Measurements from ENCODE around the gene ZBTB14. TPM values are rescaled to one million over a fixed set of nuclear protein-coding genes. Genes with fewer than 3 reads are reported as not detected.

Gene ZBTB14
- total RNA-seq, 1 experiment from 2014 or later = 15.1 TPM

GRCh38 chr18:5268874-5269273, 26.7 kb downstream of the ZBTB14 start:
- no peak for DNase-seq
- H3K4me3 ChIP-seq (ENCODE audit: insufficient read depth, low read depth, low read length) = no peak overlapping the region
- H3K27me3 ChIP-seq (ENCODE audit: control insufficient read depth, insufficient read depth, low read length) = no peaks in the 10 kb centered on the region
- no peaks in the 10 kb centered on the region for H3K36me3 ChIP-seq (replicated peaks; ENCODE audit: control insufficient read depth, insufficient read depth, low read length)

GRCh38 chr18:5266721-5267120, 28.8 kb downstream of the ZBTB14 start:
- H3K36me3 ChIP-seq (replicated peaks; ENCODE audit: control insufficient read depth, insufficient read depth, low read length) = no peaks in the 10 kb centered on the region
- no peak for DNase-seq
- no peaks in the 10 kb centered on the region for H3K27me3 ChIP-seq (ENCODE audit: control insufficient read depth, insufficient read depth, low read length)
- H3K4me3 ChIP-seq (ENCODE audit: insufficient read depth, low read depth, low read length) = no peak overlapping the region

- H3K4me3 ChIP-seq (ENCODE audit: insufficient read depth, low read depth, low read length) = no peak overlapping the region
- DNase-seq = no peak
- H3K36me3 ChIP-seq (replicated peaks; ENCODE audit: control insufficient read depth, insufficient read depth, low read length) = no peaks in the 10 kb centered on the region
- no peaks in the 10 kb centered on the region for H3K27me3 ChIP-seq (ENCODE audit: control insufficient read depth, insufficient read depth, low read length)
Measured at GRCh38 chr18:5253910-5254309, 41.6 kb downstream of the ZBTB14 start.

GRCh38 chr18:5251117-5251516, 44.4 kb downstream of the ZBTB14 start:
- no peak for DNase-seq
- Histone ChIP-seq H3K27me3 (ENCODE audit: control insufficient read depth, insufficient read depth, low read length) (no peaks in the 10 kb centered on the region), H3K4me3 (ENCODE audit: insufficient read depth, low read depth, low read length) (no peak overlapping the region)

GRCh38 chr18:5250603-5251002, 44.9 kb downstream of the ZBTB14 start:
- H3K36me3 ChIP-seq (replicated peaks; ENCODE audit: control insufficient read depth, insufficient read depth, low read length) = no peaks in the 10 kb centered on the region
- H3K27me3 ChIP-seq (ENCODE audit: control insufficient read depth, insufficient read depth, low read length) = no peaks in the 10 kb centered on the region
- DNase-seq = no peak

More at GRCh38 chr18:5251117-5251516, 44.4 kb downstream of the ZBTB14 start:
- H3K36me3 ChIP-seq (replicated peaks; ENCODE audit: control insufficient read depth, insufficient read depth, low read length) = no peaks in the 10 kb centered on the region

GRCh38 chr18:5244941-5245340, 50.6 kb downstream of the ZBTB14 start:
- no peak for DNase-seq
- no peaks in the 10 kb centered on the region; the same call in 1 of the 2 replicates for H3K36me3 ChIP-seq (replicated peaks; ENCODE audit: control insufficient read depth, insufficient read depth, low read length)
- no peak overlapping the region for H3K4me3 ChIP-seq (ENCODE audit: insufficient read depth, low read depth, low read length)
- no peaks in the 10 kb centered on the region for H3K27me3 ChIP-seq (ENCODE audit: control insufficient read depth, insufficient read depth, low read length)

More at GRCh38 chr18:5250603-5251002, 44.9 kb downstream of the ZBTB14 start:
- H3K4me3 ChIP-seq (ENCODE audit: insufficient read depth, low read depth, low read length) = no peak overlapping the region

- peak overlapping the region; percentile 85 for H3K4me3 ChIP-seq (ENCODE audit: insufficient read depth, low read depth, low read length)
- DNase-seq = no peak
- H3K27me3 ChIP-seq (ENCODE audit: control insufficient read depth, insufficient read depth, low read length) = peaks cover 3% of the 10 kb centered on the region; the same call in 1 of the 2 replicates
- H3K36me3 ChIP-seq (replicated peaks; ENCODE audit: control insufficient read depth, insufficient read depth, low read length) = no peaks in the 10 kb centered on the region; the same call in 1 of the 2 replicates
Measured at GRCh38 chr18:5239447-5239846, 56.1 kb downstream of the ZBTB14 start.

Other genes starting within 250 kb of the ZBTB14 start
- gene AKAIN1, start 98.5 kb downstream of the ZBTB14 start, total RNA-seq (2014; rRNA removed; shearing (Covaris generic)) = not detected in 2 replicates
- 44.2 and 50.2 TPM in 2 replicates for gene EPB41L3, start 248.3 kb upstream of the ZBTB14 start, total RNA-seq (2014; rRNA removed; shearing (Covaris generic))

Data from H7 (cell line).